Activated CD4-positive, alpha-beta T cell treated with anti-CD3 and anti-CD28 coated beads, Interleukin-2, amount 10 ng/mL, durations not matched to agents 24 days and 14 days (primary cell): ENCODE data around the gene ANKRD30A. TPM values are rescaled to one million over a fixed set of nuclear protein-coding genes. Genes with fewer than 3 reads are reported as not detected.
"Not testable (repeated sequence)": the region's sequence is repeated elsewhere in the genome, so short reads cannot be mapped to it uniquely, and the experiment has no call there.

Source experiments
- DNase-seq: peaks from one replicate; pipeline ENCODE4 v3.0.0; 2022
- H3K27ac Mint-ChIP-seq: one replicate; pipeline ENCODE4 v1.8.0; 2022; ENCODE audit warnings: mild to moderate bottlenecking, mixed read lengths
- H3K27me3 Mint-ChIP-seq: one replicate; pipeline ENCODE4 v1.8.0; 2022; ENCODE audit warnings: mixed read lengths
- H3K36me3 Mint-ChIP-seq: one replicate; pipeline ENCODE4 v1.8.0; 2022; ENCODE audit warnings: low read depth, mild to moderate bottlenecking, mixed read lengths
- H3K4me1 Mint-ChIP-seq: one replicate; pipeline ENCODE4 v1.8.0; 2021; ENCODE audit warnings: mixed read lengths
- H3K4me3 Mint-ChIP-seq: one replicate; pipeline ENCODE4 v1.8.0; 2022; ENCODE audit warnings: mild to moderate bottlenecking, moderate library complexity, mixed read lengths
- H3K9me3 Mint-ChIP-seq: one replicate; pipeline ENCODE4 v1.8.0; 2021; ENCODE audit warnings: mixed read lengths
- intact Hi-C: fragments of 100-400 bp; cut with micrococcal nuclease; formaldehyde crosslinking; loops from one replicate; pipeline ENCODE4 v1.15.1; 2023
- total RNA-seq: library from RNA; stranded (reverse); gene quantifications from 2 replicates; pipeline ENCODE4 v1.2.3, GENCODE V29; 2022

The ANKRD30A gene
- total RNA-seq, 1 donor from 2014 or later = not detected

DNA sequence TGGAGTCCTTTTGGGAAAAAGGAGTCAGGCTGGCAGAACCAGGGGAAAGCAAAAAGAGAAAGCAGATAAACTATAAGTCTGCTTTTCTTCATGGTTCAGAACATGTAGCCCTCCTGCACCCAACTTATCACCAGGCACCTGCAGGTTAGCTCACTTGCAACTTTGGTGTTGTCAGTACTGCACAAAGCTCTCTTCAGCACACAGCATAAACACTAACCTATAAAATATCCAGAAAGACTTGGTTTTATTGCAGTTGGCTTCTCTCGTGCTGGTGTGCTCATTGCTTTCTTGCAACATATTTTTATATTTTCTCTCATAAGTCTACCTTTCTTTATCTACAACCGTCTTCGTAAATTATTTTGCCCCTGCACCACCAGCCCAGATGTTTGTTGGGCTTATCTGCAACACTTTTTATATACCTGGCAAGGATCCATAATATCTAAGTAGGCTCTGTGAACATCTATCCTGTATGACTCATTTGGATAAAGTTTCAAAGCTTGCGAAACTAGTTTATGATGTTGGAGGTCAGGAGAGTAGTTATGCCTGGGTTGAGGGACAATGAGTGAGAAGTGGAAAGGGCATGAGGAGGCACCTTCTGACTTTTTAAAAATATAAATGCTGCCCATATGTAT, 164.6 kb downstream of the ANKRD30A start:
- no peak for DNase-seq
- Mint-ChIP-seq H3K9me3 (peaks cover 25% of the 10 kb centered on the region), H3K27me3 (no peaks in the 10 kb centered on the region), H3K4me3 (no peak overlapping the region), H3K27ac (no peak overlapping the region), H3K36me3 (no peaks in the 10 kb centered on the region), H3K4me1 (no peaks in the 10 kb centered on the region)
- intact Hi-C loops = no loop called here

DNA sequence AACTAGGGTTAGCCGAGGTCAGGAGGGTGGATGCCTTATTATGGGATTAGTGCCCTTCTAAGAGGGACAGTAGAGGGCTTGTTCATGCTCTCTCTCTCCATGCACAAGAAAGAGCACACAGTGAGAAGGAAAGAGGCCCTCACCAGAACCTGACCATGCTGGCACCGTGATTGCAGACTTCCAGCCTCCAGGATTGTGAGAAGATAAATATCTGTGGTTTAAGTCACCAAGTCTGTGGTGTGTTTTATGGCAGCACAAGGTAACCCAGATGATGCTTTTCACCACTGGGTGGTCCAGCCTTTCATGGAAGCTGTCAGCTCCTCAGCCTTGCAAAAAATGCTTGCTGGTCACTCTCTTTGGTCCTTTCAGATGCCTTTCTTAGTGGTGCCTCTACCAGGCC, 175.9 kb downstream of the ANKRD30A start:
- no peaks in the 10 kb centered on the region for H3K27me3 Mint-ChIP-seq
- no peak for DNase-seq
- intact Hi-C loops = no loop called here
- H3K4me3 Mint-ChIP-seq = no peak overlapping the region
- no peaks in the 10 kb centered on the region for H3K4me1 Mint-ChIP-seq
- H3K9me3 Mint-ChIP-seq = peaks cover 4% of the 10 kb centered on the region
- H3K27ac Mint-ChIP-seq = no peak overlapping the region
- H3K36me3 Mint-ChIP-seq = no peaks in the 10 kb centered on the region

DNA sequence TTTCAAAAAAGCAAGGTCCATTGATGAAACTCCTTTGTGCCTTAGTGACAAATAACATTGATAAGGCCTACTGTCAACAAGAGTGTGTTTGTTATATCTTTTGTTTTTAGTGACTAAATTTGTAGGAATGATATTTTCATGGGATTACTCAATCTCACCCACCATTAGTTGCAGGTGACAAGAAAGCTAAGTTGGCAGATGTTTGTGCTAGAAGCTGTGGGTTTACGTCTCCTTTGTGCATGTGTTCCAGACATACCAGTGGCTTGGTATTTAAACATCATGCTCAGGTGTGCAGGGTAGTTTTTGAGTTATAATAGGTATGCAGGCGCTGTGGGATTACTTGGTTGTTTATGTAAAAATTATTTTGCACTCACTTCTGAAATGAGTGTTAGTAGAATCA, 178.6 kb downstream of the ANKRD30A start:
- DNase-seq = no peak
- intact Hi-C loops = no loop called here
- no peak overlapping the region for H3K27ac Mint-ChIP-seq
- no peaks in the 10 kb centered on the region for H3K4me1 Mint-ChIP-seq
- H3K9me3 Mint-ChIP-seq = peaks cover 5% of the 10 kb centered on the region
- H3K4me3 Mint-ChIP-seq = no peak overlapping the region
- H3K36me3 Mint-ChIP-seq = no peaks in the 10 kb centered on the region
- no peaks in the 10 kb centered on the region for H3K27me3 Mint-ChIP-seq

DNA sequence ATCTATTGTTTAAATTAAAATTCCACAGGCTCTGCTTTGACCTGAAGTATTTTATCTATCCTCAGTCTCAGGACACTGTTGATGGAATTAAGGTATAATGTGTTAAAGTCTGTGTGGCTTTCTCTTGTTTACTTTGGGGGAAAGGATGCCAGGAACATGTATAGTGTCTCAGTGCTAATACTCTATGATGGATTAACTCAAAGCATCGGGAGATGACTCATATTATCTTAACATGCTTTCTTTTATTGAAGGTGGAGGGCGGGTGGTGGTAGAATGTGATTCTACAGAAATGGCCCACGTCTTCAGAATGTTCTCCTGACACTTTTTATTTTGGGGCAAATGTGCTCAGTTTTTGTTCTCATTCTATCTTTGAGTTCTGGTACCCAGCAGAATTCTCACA, 189.0 kb downstream of the ANKRD30A start:
- H3K27me3 Mint-ChIP-seq = no peaks in the 10 kb centered on the region
- intact Hi-C loops = no loop called here

DNA sequence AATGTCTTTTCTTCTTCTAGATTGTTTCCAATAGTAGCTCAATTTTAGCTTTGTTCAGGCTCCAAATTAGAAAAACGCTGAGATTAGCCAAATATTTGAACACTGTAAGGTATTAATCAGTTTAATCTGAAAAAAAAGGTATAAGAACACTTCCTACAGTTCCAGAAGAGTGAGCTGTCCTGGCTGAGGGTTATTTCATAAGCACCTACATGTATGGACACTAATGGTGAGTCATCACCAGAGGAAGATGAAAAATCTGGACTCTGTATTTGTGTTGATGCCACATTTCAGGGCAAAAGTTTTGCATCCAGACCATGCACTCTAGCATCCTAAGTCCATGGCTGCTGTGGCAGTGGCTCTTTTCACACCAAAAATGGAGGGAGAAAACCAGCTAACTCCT, 189.5 kb downstream of the ANKRD30A start:
- Mint-ChIP-seq H3K9me3 (peaks cover 6% of the 10 kb centered on the region), H3K4me3 (no peak overlapping the region), H3K4me1 (no peaks in the 10 kb centered on the region), H3K36me3 (no peaks in the 10 kb centered on the region), H3K27ac (no peak overlapping the region), H3K27me3 (no peaks in the 10 kb centered on the region)
- intact Hi-C loops = no loop called here
- no peak for DNase-seq

More for the DNA sequence above, 189.0 kb downstream of the ANKRD30A start:
- H3K4me3 Mint-ChIP-seq = no peak overlapping the region
- H3K27ac Mint-ChIP-seq = no peak overlapping the region
- H3K36me3 Mint-ChIP-seq = no peaks in the 10 kb centered on the region
- peaks cover 6% of the 10 kb centered on the region for H3K9me3 Mint-ChIP-seq
- no peak for DNase-seq
- H3K4me1 Mint-ChIP-seq = no peaks in the 10 kb centered on the region

DNA sequence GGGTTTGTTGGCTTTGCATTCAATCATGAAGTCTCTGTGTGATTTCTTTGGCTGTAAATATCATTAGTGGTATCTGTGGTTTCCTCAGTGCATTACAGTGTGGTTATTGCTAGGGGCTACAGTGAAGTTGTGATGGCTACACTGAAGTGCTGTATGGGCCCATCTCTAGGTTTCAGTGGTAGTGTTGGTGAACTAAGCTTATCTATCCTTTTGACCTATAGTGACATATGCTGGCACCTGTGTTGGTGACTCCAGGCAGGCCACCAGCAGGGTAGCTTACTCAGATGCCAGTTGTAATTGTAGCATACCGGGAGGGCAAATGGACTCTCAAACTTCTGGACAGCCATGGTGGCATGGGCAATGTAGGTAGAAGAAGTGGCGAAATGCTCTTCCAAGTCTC, 219.0 kb downstream of the ANKRD30A start:
- no peak overlapping the region for H3K27ac Mint-ChIP-seq
- H3K4me1 Mint-ChIP-seq = no peaks in the 10 kb centered on the region
- no peaks in the 10 kb centered on the region for H3K36me3 Mint-ChIP-seq
- intact Hi-C loops = no loop called here
- peaks cover 14% of the 10 kb centered on the region for H3K9me3 Mint-ChIP-seq
- no peak for DNase-seq
- H3K4me3 Mint-ChIP-seq = no peak overlapping the region
- no peaks in the 10 kb centered on the region for H3K27me3 Mint-ChIP-seq

DNA sequence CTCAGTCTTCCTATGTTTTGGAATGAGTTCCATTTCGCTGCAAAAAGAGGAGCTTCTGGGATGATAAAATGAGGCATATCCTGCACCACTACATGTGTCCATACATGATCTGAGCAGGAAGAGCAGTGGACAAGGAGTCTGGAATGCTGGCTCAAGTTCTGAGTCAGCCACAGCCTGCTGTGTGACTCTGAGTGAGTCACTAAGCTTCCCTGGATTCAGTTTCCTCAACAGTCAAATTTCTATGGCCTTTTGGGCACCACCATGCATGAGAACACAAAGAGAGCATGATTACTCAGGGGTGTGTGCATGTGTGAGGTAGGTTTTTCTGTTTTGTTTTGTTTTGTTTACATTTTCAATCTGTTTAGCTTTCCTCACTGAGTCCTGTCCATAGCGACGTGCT, 254.6 kb downstream of the ANKRD30A start:
- no peaks in the 10 kb centered on the region for H3K36me3 Mint-ChIP-seq
- no peak overlapping the region for H3K4me3 Mint-ChIP-seq
- no peak overlapping the region for H3K27ac Mint-ChIP-seq
- peaks cover 26% of the 10 kb centered on the region for H3K9me3 Mint-ChIP-seq
- no peaks in the 10 kb centered on the region for H3K4me1 Mint-ChIP-seq
- intact Hi-C loops = no loop called here
- no peaks in the 10 kb centered on the region for H3K27me3 Mint-ChIP-seq
- DNase-seq = no peak

DNA sequence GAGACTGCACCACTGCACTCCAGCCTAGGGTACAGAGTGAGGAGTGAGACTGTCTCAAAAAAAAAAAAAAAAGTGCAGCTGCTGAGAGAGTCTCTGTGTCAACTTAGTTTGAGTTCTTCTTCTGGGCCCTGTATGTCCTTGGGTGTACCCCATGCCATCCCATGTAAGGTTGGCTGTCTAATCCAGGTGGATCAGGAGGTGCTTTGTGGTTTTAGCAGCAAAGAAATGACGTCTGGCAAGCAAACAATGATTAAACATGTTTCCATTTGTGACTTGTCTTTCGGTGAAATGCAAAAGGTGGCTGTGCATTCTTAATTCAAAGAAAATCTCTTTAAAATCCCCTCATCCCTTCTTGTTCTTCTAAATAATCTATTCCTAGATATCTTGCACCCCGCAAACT, 255.9 kb downstream of the ANKRD30A start:
- peaks cover 26% of the 10 kb centered on the region for H3K9me3 Mint-ChIP-seq
- intact Hi-C loops = no loop called here
- no peak overlapping the region for H3K27ac Mint-ChIP-seq
- no peaks in the 10 kb centered on the region for H3K27me3 Mint-ChIP-seq
- H3K36me3 Mint-ChIP-seq = no peaks in the 10 kb centered on the region
- DNase-seq = no peak
- no peak overlapping the region for H3K4me3 Mint-ChIP-seq
- H3K4me1 Mint-ChIP-seq = no peaks in the 10 kb centered on the region

DNA sequence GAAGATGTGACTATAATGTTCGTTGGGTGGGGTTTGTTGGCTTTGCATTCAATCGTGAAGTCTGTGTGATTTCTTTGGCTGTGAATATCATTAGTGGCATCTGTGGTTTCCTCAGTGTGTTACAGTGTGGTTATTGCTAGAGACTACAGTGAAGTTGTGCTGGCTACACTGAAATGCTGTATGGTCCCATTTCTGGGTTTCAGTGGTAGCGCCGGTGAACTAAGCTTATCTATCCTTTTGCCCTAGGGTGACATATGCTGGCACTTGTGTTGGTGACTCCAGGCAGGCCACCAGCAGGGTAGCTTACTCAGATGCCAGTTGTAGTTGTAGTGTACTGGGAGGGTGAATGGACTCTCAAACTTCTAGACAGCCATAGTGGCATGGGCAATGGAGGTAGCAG, 259.5 kb downstream of the ANKRD30A start:
- no peaks in the 10 kb centered on the region for H3K4me1 Mint-ChIP-seq

DNA sequence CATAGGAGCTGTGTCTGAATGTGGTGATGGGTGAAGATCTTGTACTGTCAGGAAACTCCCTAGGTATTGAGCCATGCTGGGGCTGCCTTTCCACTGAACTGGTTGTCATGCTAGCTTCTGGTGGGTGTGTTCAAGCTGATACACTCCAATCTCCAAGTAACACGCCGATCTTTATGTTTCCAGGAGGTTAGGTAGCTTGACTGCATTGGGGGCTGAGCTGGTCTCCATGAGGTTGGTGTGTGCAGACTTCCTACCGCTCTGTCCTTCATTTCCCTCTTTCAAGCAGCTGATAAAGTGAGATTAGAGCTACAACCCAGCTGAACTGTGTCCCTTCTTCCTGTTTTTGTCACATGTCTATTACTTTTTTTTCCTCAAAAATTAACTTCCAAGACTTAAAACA, 265.5 kb downstream of the ANKRD30A start:
- Mint-ChIP-seq H3K9me3 (peaks cover 4% of the 10 kb centered on the region), H3K4me3 (no peak overlapping the region), H3K27me3 (no peaks in the 10 kb centered on the region), H3K4me1 (no peaks in the 10 kb centered on the region), H3K36me3 (no peaks in the 10 kb centered on the region), H3K27ac (no peak overlapping the region)
- no peak for DNase-seq
- intact Hi-C loops = no loop called here

More for the DNA sequence above, 259.5 kb downstream of the ANKRD30A start:
- Mint-ChIP-seq H3K36me3 (no peaks in the 10 kb centered on the region), H3K27me3 (no peaks in the 10 kb centered on the region), H3K4me3 (no peak overlapping the region), H3K27ac (no peak overlapping the region), H3K9me3 (peaks cover 20% of the 10 kb centered on the region)
- no peak for DNase-seq
- intact Hi-C loops = no loop called here

DNA sequence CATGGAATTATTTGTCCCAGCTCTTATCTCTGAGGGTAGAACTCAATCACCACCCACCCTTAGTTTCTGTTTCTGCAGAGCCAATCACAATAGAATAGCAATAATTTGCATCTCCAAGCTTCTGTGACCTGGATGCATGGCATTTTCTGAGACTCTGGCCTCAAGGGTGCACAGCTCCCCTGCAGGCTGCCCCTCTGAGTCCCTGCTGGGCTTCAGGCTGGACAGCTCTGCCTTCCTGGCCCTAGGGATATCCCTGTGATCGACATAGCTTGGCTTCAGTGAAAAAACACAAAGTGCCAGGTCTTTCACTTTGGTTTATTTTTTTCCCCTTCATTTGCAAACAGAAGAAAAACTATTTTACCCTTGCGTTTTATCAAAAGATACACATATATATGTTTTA, 275.4 kb downstream of the ANKRD30A start:
- intact Hi-C loops, H3K4me3 Mint-ChIP-seq, H3K27me3 Mint-ChIP-seq, H3K27ac Mint-ChIP-seq, H3K9me3 Mint-ChIP-seq, H3K4me1 Mint-ChIP-seq, DNase-seq, H3K36me3 Mint-ChIP-seq: not testable (repeated sequence)

DNA sequence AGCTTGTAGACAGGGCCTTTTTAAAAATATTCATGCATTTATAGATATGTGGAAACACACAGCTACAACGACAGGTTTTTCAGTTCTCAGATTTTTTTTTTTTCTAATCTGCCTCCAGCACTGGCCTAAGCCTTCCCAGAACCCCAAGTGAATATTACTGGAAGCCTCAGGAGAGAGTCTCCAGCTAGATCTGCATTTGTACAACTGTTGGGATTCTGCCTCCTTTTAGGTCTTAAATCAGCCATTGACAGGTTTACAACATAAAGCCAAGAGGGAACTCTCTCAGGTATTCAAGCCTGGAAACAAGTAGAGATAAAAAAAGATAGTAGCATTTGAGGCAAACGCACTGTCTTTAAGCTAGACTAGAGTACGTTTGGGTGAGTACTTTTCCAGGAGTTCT, 275.8 kb downstream of the ANKRD30A start:
- H3K4me1 Mint-ChIP-seq = no peaks in the 10 kb centered on the region
- H3K27ac Mint-ChIP-seq = no peak overlapping the region
- H3K4me3 Mint-ChIP-seq = no peak overlapping the region
- DNase-seq = no peak
- H3K36me3 Mint-ChIP-seq = no peaks in the 10 kb centered on the region
- H3K27me3 Mint-ChIP-seq = no peaks in the 10 kb centered on the region
- H3K9me3 Mint-ChIP-seq = peaks cover 6% of the 10 kb centered on the region
- intact Hi-C loops = no loop called here

DNA sequence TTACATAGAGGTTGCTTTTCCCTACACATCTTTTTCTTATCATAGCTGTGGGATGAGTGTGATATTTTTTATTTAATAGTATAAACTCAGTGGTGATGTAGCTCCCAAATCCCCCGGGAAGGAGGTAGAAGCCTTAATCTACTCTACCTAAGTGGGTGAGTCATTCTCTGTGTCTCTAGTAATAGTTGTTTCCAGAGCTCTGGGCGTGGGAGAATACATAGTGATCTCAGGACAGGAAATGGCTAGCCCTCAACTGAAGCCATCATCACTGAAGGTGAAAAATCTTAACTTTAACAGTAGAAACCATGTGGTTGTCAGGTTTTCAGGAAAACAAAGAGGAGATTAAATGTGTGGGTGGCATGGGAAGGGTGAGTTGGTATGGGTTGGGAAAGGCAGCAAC, 278.4 kb downstream of the ANKRD30A start:
- Mint-ChIP-seq H3K36me3 (no peaks in the 10 kb centered on the region), H3K27me3 (no peaks in the 10 kb centered on the region), H3K4me1 (no peaks in the 10 kb centered on the region), H3K27ac (no peak overlapping the region), H3K9me3 (peaks cover 8% of the 10 kb centered on the region), H3K4me3 (no peak overlapping the region)
- intact Hi-C loops = no loop called here
- DNase-seq = no peak
